ENCODE data around the gene JTB. TPM values are rescaled to one million over a fixed set of nuclear protein-coding genes. Genes with fewer than 3 reads are reported as not detected.

JTB gene
- total RNA-seq, 4 donors from 2014 or later, result 145 to 213 (median 182) TPM

DNA sequence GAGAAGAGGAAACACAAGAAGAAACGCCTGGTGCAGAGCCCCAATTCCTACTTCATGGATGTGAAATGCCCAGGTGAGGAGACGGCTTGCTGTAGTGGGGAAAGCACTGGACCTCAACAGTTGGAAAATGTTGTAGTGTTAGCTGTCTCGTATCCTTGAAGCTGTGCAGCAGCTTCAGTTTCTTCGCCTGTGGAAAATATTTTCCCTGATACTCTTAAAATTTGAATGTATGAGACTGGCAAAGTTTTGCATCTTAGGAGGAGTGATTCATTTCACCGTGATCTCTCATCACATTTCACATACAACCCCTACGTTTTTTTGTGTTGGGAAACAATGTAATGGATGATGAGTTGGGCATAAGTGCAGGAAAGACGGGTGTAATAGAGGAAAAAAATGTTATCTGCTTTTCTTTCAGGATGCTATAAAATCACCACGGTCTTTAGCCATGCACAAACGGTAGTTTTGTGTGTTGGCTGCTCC, 13.7 kb upstream of the JTB start:
- H3K36me3 ChIP-seq, result peaks cover 29% of the 10 kb centered on the region
- peak overlapping the region; percentile 97 for H3K27ac ChIP-seq
- peak overlapping the region; percentile 90 for H3K4me3 ChIP-seq
- DNase-seq (ENCODE audit: low spot score in 2 of 2), result no peak
- TF ChIP-seq POLR2AphosphoS5 (IDR thresholded peaks at IDR 0.05) (no peak), EP300 (IDR thresholded peaks at IDR 0.05) (no peak), POLR2A (IDR thresholded peaks at IDR 0.05) (no peak)
- TF ChIP-seq, protein P1, sequence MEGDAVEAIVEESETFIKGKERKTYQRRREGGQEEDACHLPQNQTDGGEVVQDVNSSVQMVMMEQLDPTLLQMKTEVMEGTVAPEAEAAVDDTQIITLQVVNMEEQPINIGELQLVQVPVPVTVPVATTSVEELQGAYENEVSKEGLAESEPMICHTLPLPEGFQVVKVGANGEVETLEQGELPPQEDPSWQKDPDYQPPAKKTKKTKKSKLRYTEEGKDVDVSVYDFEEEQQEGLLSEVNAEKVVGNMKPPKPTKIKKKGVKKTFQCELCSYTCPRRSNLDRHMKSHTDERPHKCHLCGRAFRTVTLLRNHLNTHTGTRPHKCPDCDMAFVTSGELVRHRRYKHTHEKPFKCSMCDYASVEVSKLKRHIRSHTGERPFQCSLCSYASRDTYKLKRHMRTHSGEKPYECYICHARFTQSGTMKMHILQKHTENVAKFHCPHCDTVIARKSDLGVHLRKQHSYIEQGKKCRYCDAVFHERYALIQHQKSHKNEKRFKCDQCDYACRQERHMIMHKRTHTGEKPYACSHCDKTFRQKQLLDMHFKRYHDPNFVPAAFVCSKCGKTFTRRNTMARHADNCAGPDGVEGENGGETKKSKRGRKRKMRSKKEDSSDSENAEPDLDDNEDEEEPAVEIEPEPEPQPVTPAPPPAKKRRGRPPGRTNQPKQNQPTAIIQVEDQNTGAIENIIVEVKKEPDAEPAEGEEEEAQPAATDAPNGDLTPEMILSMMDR (IDR thresholded peaks at IDR 0.05), result no peak
- 13% methylated on average over 9 of the region's 9 CpGs for WGBS
- H3K27me3 ChIP-seq, result no peaks in the 10 kb centered on the region
- H3K9me3 ChIP-seq, result no peaks in the 10 kb centered on the region
- H3K4me1 ChIP-seq, result peaks cover 41% of the 10 kb centered on the region

DNA sequence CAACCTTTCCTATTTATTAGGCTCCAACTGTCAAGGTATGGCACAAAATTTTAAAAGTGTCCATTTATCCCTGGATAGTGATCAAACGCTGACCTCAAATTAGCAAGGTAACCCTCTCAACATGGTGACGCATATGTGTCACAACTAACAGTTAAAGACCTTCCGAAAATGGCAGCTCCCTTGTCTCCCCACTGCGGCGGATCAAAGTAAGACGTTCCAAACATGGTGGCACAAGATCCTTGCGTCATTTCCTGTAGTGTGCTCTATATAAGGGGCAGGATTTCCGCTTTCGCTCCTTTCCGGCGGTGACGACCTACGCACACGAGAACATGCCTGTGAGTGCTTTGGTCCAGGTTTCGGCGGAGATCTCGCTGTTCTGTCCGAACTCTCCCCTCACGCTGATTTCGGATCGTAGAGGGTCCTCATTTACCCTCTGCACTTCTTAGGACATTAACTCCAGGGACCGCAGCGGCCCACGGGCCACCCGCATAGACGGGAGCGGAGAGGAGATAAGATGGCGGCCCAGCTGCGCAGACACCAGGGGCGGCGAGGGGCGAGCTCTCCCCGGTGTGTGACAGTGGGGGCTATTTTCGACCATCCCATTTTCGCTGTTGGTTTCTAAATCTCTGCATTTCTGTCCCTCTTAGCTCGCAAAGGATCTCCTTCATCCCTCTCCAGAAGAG, 13.1 kb upstream of the JTB start, which contains the start of gene RPS27:
RPS27 (plus strand) TSS at position 295 of the 683 bp plus-strand sequence; CDS start at position 330, 35 bp downstream.
- WGBS, result 0% methylated on average over 32 of the region's 36 CpGs
- H3K9me3 ChIP-seq, result no peaks in the 10 kb centered on the region
- peak; percentile 93 to 96 for DNase-seq (ENCODE audit: low spot score in 2 of 2)
- H3K27ac ChIP-seq, result peak within 1 kb of the TSS; percentile 97
- H3K36me3 ChIP-seq, result peaks cover 29% of the 10 kb centered on the region
- H3K4me1 ChIP-seq, result peaks cover 43% of the 10 kb centered on the region
- H3K27me3 ChIP-seq, result no peaks in the 10 kb centered on the region
- TF ChIP-seq, protein P1 (IDR thresholded peaks at IDR 0.05), result no peak
- peak; percentile 99 to 100 for TF ChIP-seq POLR2A (IDR thresholded peaks at IDR 0.05)
- TF ChIP-seq EP300 (IDR thresholded peaks at IDR 0.05), result no peak
- peak; percentile 100 for TF ChIP-seq POLR2AphosphoS5 (IDR thresholded peaks at IDR 0.05)
- peak within 1 kb of the TSS; percentile 90 for H3K4me3 ChIP-seq

DNA sequence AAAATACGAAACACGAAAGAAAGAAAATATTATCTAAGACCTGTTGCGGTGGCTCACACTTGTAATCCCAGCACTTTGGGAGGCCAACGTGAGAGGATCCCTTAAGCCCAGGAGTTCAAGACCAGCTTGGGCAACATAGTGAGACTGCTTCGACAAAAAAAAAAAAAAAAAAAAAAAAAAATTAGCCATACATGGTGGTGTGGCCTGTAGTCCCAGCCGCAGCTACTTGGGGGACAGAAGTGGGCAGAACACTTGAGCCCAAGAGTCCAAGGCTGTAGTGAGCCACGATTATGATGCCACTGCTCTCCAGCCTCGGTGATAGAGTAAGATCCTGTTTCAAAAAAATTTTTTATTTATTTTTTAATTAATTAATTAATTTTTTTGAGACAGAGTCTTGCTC, 10.1 kb upstream of the JTB start:
- Histone ChIP-seq H3K4me3 (no peak overlapping the region), H3K4me1 (peaks cover 49% of the 10 kb centered on the region), H3K36me3 (peaks cover 11% of the 10 kb centered on the region), H3K27ac (no peak overlapping the region), H3K9me3 (no peaks in the 10 kb centered on the region), H3K27me3 (no peaks in the 10 kb centered on the region)
- no peak for DNase-seq (ENCODE audit: low spot score in 2 of 2)
- TF ChIP-seq POLR2AphosphoS5 (IDR thresholded peaks at IDR 0.05) (no peak), POLR2A (IDR thresholded peaks at IDR 0.05) (no peak), EP300 (IDR thresholded peaks at IDR 0.05) (no peak)
- TF ChIP-seq, protein P1 (IDR thresholded peaks at IDR 0.05), result no peak
- 90% methylated on average over 8 of the region's 8 CpGs for WGBS

DNA sequence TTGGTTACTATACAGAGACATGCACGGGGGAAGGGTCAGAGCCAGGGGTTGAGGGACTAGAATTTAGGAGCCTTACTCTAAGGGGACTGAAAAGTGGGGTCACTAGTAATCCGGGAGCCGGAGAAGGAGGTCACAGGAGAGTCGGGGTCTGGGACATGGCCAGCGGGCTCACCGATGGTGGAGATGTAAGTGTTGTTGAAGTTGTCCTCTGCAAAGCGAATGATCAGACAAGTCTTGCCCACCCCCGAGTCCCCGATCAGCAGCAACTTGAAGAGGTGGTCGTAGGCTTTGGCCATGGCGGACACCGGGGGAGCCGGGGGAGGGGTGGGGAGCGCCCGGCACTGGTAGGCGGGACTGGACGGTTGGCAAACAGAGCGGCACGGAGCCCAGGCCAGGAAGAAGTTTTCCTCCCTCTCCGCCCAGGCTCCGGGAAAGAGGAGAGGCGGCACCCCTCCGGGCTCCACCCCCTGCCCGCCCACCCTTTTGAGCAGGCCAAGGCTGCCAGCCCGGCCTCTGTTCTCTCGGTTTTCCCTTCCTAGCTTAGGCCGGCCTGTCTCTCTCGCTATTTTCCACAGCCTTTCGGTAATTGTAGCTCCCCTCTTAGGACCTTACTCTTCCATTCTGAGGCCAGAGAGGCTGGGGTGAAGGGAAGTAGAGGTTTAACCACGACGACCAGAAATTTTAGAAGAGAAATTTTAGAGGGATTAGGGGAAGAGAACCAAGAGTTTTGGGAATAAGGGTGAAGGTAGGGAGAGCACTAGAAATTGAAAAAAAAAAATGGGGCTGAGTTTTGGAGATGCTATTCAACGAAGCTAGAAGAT, 8.7 kb upstream of the JTB start, which contains the start of gene RAB13:
RAB13 (minus strand) TSS at position 399 of the 821 bp plus-strand sequence; CDS start at position 296, 103 bp downstream.
- under 1% methylated on average over 18 of the region's 32 CpGs for WGBS
- Histone ChIP-seq H3K4me1 (peaks cover 36% of the 10 kb centered on the region), H3K9me3 (no peaks in the 10 kb centered on the region), H3K27ac (peak within 1 kb of the TSS; percentile 90), H3K36me3 (peaks cover 14% of the 10 kb centered on the region), H3K4me3 (peak within 1 kb of the TSS; percentile 63), H3K27me3 (no peaks in the 10 kb centered on the region)
- TF ChIP-seq POLR2AphosphoS5 (IDR thresholded peaks at IDR 0.05), result no peak
- no peak for TF ChIP-seq EP300 (IDR thresholded peaks at IDR 0.05)
- TF ChIP-seq, protein P1 (IDR thresholded peaks at IDR 0.05), result no peak
- peak in 1 of 2 donors; percentile 18 for TF ChIP-seq POLR2A (IDR thresholded peaks at IDR 0.05)
- DNase-seq (ENCODE audit: low spot score in 2 of 2), result peak; percentile 93
